HuH-7 (cell line): ENCODE results near the gene TUBD1.
A peak's percentile ranks its signal among the peaks of the same experiment; 100 is the strongest.
"Not testable (repeated sequence)": the region's sequence is repeated elsewhere in the genome, so short reads cannot be mapped to it uniquely, and the experiment has no call there.

Experiments
- DNase-seq: peaks from one replicate; pipeline ENCODE4 v3.0.0; 2011; ENCODE audit warnings: low spot score

TUBD1 gene

GRCh38 chr17:59892924-59893675 lies at the start of gene TUBD1, which contains the start of gene RPS6KB1:
Gene TUBD1 (minus strand): TSS chr17:59892943. CDS start chr17:59891002, 1,941 bp downstream.
Gene RPS6KB1 (plus strand): TSS chr17:59893121. CDS start chr17:59893185, 64 bp downstream.
- peak; percentile 96 for DNase-seq

GRCh38 chr17:59941131-59941530 lies 48.4 kb upstream of the TUBD1 start:
- DNase-seq, result no peak

GRCh38 chr17:59940697-59941096 lies 48.0 kb upstream of the TUBD1 start:
- DNase-seq, result not testable (repeated sequence)

- not testable (repeated sequence) for DNase-seq
Measured at GRCh38 chr17:59933317-59933716, 40.6 kb upstream of the TUBD1 start.

GRCh38 chr17:59930768-59931167 lies 38.0 kb upstream of the TUBD1 start:
- not testable (repeated sequence) for DNase-seq

- DNase-seq, result not testable (repeated sequence)
Measured at GRCh38 chr17:59930121-59930520, 37.4 kb upstream of the TUBD1 start.

- not testable (repeated sequence) for DNase-seq
Measured at GRCh38 chr17:59920637-59921036, 27.9 kb upstream of the TUBD1 start.

GRCh38 chr17:59916446-59916845 lies 23.7 kb upstream of the TUBD1 start:
- no peak for DNase-seq

- DNase-seq, result peak; percentile 42
Measured at GRCh38 chr17:59914274-59914854, 21.6 kb upstream of the TUBD1 start.

GRCh38 chr17:59907467-59907866 lies 14.7 kb upstream of the TUBD1 start:
- DNase-seq, result no peak

GRCh38 chr17:59903455-59903854 lies 10.7 kb upstream of the TUBD1 start:
- no peak for DNase-seq

GRCh38 chr17:59901604-59902003 lies 8.9 kb upstream of the TUBD1 start:
- no peak for DNase-seq

GRCh38 chr17:59899099-59899498 lies 6.4 kb upstream of the TUBD1 start:
- no peak for DNase-seq

GRCh38 chr17:59897090-59897489 lies 4.3 kb upstream of the TUBD1 start:
- no peak for DNase-seq

GRCh38 chr17:59893676-59894100 lies 945 bp upstream of the TUBD1 start:
- DNase-seq, result peak; percentile 29

- DNase-seq, result no peak
Measured at GRCh38 chr17:59892251-59892923, 356 bp downstream of the TUBD1 start.

- no peak for DNase-seq
Measured at GRCh38 chr17:59890720-59891119, 2.0 kb downstream of the TUBD1 start.

- no peak for DNase-seq
Measured at GRCh38 chr17:59888145-59888750, 4.5 kb downstream of the TUBD1 start.

- no peak for DNase-seq
Measured at GRCh38 chr17:59884861-59885260, 7.9 kb downstream of the TUBD1 start.

GRCh38 chr17:59878624-59879023 lies 14.1 kb downstream of the TUBD1 start:
- no peak for DNase-seq

GRCh38 chr17:59877965-59878364 lies 14.8 kb downstream of the TUBD1 start:
- no peak for DNase-seq

GRCh38 chr17:59876107-59876506 lies 16.6 kb downstream of the TUBD1 start:
- DNase-seq, result no peak

GRCh38 chr17:59874376-59874775 lies 18.4 kb downstream of the TUBD1 start:
- no peak for DNase-seq
